Keratinocyte (primary cell): ENCODE measurements around the gene L1CAM.

Source experiments
- EZH2 ChIP-seq: IDR thresholded peaks from one replicate; pipeline ENCODE4 v1.6.1; 2012; ENCODE audit warnings: inconsistent platforms, mild to moderate bottlenecking, low read length, moderate library complexity
- TF ChIP-seq, protein P1 (sequence below), 3 experiments: IDR thresholded peaks in 1 of 3; conservative IDR thresholded peaks in 1 of 3; optimal IDR thresholded peaks in 1 of 3; 2 replicates in 2 of 3; 3 replicates in 1 of 3; pipeline versions ENCODE3 to v1.5.1; 2011; ENCODE audit warnings: low read length in 3 of 3, mild to moderate bottlenecking in 3 of 3, moderate library complexity in 2 of 3, control low read depth in 1 of 3, inconsistent platforms in 1 of 3; ENCODE audit not compliant: insufficient read depth in 2 of 3; ENCODE audit errors: extremely low read depth in 1 of 3

GRCh38 chrX:153819384-153820040, 66.5 kb downstream of the L1CAM start:
- TF ChIP-seq, protein P1, sequence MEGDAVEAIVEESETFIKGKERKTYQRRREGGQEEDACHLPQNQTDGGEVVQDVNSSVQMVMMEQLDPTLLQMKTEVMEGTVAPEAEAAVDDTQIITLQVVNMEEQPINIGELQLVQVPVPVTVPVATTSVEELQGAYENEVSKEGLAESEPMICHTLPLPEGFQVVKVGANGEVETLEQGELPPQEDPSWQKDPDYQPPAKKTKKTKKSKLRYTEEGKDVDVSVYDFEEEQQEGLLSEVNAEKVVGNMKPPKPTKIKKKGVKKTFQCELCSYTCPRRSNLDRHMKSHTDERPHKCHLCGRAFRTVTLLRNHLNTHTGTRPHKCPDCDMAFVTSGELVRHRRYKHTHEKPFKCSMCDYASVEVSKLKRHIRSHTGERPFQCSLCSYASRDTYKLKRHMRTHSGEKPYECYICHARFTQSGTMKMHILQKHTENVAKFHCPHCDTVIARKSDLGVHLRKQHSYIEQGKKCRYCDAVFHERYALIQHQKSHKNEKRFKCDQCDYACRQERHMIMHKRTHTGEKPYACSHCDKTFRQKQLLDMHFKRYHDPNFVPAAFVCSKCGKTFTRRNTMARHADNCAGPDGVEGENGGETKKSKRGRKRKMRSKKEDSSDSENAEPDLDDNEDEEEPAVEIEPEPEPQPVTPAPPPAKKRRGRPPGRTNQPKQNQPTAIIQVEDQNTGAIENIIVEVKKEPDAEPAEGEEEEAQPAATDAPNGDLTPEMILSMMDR (optimal IDR thresholded peaks at IDR 0.05 in 1 of 3, IDR thresholded peaks at IDR 0.05 in 1 of 3, conservative IDR thresholded peaks at IDR 0.05 in 1 of 3; ENCODE audit: extremely low read depth in 1 of 3, insufficient read depth in 2 of 3, low read length in 3 of 3), result no peak
- no peak for TF ChIP-seq EZH2
